GM19324 (cell line): ENCODE data around the gene COPG2.
"Not testable (repeated sequence)": the region's sequence is repeated elsewhere in the genome, so short reads cannot be mapped to it uniquely, and the experiment has no call there.

Experiments used
- ATAC-seq: cut with Tn5 transposase; IDR thresholded peaks from one replicate; pipeline ENCODE4 v1.9.1; 2021; ENCODE audit warnings: mild to moderate bottlenecking, moderate library complexity; ENCODE audit not compliant: unreplicated experiment, low FRiP score

Gene COPG2

DNA sequence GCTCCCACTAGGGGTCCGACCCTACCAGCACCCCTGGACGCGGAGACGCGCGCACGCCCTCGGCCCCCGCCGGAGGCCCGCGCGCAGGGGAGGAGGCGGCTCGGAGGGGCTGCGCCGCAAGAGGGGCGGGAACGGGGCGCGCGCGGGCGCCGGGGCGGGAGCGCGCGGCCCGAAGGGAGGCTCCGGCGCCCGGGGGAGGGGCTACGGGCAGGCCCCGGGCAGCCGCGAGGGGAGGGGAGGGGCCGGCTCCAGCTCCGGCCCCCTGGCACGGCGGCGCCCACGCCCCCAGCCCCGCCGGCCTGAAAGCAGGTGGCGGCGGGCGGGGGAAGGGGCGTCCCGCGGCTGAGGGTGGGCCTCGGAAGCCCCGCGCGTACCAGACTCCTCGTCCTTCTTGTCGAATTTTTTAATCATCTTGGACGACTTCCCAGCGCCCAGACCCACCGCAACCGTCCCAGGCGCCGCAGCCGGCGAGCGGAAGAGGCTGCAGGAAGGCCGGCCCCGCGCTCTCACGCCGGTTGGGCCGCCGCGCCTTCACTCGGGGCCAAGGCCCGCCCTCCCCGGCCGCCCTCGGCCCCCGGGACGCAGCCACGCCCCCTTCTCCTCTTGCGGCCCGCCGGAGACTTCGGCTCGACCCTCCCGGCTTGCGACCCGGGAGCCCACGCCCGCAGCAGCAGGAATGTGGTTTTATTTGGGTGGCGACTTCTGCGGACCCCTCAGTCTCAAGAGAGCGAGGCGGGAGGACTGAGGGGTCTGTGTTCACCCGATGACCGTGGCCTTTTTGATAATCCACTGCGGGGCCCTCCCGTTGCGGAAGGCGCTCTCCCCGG lies at the start of gene COPG2:
Gene COPG2, minus strand, starts transcription at position 491 of the 827 bp plus-strand sequence. Its CDS starts 80 bp downstream, at position 411.
- peak; percentile 97 for ATAC-seq

DNA sequence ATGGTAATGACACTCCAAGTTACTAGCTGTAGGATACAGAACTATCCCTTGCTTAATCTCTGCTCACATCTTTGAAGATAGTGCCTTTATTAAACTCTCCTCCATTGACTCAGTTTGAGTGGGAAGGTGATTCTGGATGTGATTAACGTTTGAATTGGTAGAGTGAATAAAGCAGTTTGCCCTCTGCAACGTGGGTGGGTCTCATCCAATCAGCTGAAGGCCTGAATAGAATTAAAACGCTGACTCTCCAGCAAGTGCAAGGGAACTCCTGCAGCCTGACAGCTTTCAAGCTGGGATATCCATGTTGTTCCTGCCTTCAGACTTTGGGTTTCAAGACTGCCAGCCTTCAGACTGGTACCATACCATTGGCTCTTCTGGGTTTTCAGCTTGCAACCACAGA lies 43.9 kb upstream of the COPG2 start:
- ATAC-seq, result no peak

DNA sequence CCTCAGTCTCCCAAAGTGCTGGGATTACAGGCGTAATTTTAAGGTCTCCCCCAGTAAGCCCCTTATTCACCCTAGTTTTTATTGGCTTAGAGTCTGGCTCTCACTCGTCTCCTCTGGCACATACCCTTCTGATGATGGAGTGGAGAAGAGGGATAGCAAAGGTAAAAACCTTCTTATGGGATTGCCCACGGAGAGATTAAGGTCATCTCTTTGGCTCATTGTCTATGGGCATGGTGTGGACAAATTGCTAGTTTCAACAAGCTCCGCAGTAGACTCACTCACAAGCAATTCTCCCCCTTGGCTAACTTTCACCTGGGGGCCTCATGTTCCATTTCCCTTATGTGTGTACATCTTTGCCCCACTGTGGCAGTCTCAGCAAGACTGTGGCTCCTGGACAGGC lies 40.2 kb upstream of the COPG2 start:
- no peak for ATAC-seq

- ATAC-seq, result no peak
Observed at GRCh38 chr7:130708001-130708400, 39.5 kb upstream of the COPG2 start.

GRCh38 chr7:130703851-130704250 lies 35.3 kb upstream of the COPG2 start:
- no peak for ATAC-seq

GRCh38 chr7:130701650-130702049 lies 33.1 kb upstream of the COPG2 start:
- no peak for ATAC-seq

GRCh38 chr7:130700760-130701159 lies 32.2 kb upstream of the COPG2 start:
- no peak for ATAC-seq

GRCh38 chr7:130699686-130700085 lies 31.1 kb upstream of the COPG2 start:
- ATAC-seq, result no peak

- no peak for ATAC-seq
Observed at GRCh38 chr7:130697820-130698219, 29.3 kb upstream of the COPG2 start.

DNA sequence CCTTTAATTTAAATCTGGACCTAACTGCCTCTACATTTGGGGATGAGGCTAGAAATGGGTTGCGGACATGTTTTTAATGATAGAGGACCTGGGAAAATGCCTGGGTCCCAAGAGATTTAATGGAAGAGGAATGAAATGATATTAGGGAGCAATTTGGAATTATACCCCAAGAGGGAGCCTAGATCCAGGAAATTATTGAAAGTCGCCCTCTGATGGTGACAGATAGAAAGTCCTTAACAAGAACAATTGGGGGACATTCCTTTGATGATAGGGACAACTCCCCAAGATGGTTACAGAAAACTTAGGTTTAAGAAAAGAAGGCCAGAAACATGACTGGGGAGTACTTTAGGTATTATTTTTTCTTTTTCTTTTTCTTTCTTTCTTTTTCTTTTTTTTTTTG lies 27.3 kb upstream of the COPG2 start:
- ATAC-seq, result no peak

GRCh38 chr7:130692396-130692795 lies 23.8 kb upstream of the COPG2 start:
- ATAC-seq, result not testable (repeated sequence)

DNA sequence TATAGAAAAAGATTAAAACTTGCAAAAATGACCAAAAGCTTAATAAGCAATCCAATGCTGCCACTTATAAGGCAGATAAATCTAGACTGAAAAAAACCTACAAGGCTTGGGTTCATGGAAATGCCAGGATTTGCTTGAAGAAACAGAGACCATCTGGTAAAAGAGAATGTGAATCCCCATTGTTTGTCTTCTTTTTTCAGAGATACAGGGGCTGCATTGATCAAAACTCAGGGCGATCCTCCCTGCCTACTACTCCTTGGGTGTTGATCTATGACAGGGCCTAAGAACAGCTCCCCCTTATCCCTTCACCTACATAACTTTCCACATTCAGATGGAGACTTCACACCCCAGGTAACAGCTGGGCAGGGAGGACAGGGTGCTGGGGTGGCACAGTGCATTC lies 21.1 kb upstream of the COPG2 start:
- ATAC-seq, result no peak

DNA sequence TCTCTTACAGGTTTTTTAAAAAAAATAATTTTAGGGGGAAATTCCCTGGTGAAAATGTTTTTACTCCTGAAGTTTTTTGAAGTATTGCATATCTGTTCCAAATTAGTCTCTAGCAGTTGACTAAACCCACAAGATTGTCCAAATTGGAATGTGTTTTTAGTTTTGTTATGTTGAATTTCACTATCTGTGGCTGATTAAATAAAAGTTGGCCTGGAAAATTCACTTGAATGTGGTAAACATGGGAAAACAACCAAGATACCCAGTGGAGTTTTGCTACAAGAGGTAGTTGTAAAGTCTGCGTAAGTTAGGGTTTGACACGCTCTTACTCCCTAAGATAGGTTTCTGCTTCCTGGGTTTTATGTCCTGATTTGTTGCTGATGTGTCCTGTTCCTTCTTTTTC lies 14.5 kb upstream of the COPG2 start:
- ATAC-seq, result no peak

DNA sequence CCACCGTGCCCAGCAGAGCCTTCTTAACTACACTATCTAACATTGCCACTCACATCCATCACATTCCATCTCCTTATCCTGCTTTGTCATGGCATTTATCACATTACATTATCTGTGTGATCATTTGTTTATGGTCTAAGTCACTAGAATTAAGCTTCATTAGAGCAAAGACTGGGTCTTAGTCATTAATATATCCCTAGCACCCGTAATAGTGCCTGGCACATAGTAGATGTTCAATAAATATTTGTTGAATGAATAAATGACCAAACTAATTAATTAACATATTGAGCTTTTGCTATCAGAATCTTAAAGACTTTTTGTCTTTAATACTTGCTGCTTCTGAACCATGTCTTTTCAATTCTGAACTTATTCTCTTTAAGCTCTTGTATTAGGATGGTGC lies 5.9 kb upstream of the COPG2 start:
- ATAC-seq, result no peak

- ATAC-seq, result no peak
Observed at GRCh38 chr7:130673066-130673465, 4.5 kb upstream of the COPG2 start.

DNA sequence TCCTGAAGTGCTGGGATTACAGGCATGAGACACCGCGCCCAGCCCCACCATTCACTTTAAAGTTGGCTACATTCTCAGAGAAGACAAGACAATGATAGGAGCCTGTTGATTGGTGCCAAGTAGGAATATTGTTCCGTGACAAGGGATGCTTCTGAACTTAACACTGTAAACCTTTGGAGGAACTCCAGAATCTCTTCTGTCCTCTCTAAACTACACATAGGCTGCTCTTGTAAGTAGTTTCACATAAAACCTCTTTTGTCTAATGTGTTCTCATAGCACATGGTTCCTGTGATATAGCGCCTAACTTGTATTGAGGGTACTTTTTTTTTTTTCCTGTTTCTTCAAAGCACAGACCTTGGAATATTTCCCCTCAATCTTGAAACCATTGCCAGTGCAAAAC lies 3.6 kb upstream of the COPG2 start:
- ATAC-seq, result no peak

DNA sequence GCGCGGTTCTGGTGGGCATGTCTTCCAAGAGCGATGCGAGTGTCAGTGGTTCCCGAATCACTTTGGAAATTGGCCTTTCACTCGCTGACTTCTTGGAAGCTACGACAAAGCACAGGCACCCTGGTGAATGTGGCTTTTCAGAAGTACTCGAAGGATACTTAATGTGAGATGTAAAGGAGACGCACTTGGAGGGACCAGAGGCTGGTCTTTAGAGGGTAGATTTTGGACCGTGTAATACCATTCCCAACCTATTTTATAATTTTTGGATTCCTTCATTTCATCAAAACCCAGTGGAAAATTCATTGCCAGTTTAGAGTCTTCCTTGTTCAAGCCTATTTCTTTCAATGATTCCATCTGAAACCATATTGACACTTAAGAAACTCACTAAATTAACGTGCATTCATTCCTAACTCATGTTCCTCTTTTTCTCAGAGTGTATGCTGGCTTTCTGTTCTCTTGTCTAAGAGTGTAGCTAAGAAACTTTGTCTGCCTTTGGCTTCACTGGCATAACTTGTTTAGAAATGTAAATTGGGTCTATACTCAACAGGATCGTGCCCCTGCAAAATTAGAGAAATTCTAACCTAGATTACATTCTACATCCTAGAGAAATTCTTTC lies 645 bp upstream of the COPG2 start:
- ATAC-seq, result no peak

- no peak for ATAC-seq
Observed at GRCh38 chr7:130667593-130668257, 823 bp downstream of the COPG2 start.

- ATAC-seq, result no peak
Observed at GRCh38 chr7:130662426-130662825, 6.1 kb downstream of the COPG2 start.

DNA sequence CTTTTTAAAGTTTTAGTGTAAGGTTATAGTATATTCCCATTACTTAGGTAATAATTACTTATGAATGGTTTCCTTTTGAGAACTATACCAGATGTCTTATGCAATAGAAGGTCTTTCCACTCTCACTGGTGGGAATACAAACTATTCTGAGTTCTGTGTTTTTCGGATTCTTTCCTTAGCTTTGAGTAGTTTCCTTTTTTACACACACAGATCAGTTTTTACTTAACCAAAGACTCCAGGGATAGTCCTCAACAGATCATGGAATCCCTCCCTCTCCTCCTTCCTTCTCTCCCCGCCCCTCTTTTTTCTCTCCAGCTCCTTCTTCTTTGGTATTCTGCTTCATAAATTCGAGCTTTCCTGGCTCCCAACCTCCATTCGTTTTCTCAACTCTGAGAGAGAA lies 13.3 kb downstream of the COPG2 start:
- ATAC-seq, result no peak

- no peak for ATAC-seq
Observed at GRCh38 chr7:130654850-130655249, 13.7 kb downstream of the COPG2 start.
